GM19193 (cell line): ENCODE measurements around the gene ZFHX2.

Experiments used
- POLR2A ChIP-seq: IDR thresholded peaks from 4 replicates; pipeline ENCODE4 v1.6.1; 2011; ENCODE audit not compliant: insufficient read depth, insufficient read length; ENCODE audit errors: extremely low read depth

ZFHX2 gene

GRCh38 chr14:23486036-23486435, 65.5 kb downstream of the ZFHX2 start:
- TF ChIP-seq POLR2A, result no peak

DNA sequence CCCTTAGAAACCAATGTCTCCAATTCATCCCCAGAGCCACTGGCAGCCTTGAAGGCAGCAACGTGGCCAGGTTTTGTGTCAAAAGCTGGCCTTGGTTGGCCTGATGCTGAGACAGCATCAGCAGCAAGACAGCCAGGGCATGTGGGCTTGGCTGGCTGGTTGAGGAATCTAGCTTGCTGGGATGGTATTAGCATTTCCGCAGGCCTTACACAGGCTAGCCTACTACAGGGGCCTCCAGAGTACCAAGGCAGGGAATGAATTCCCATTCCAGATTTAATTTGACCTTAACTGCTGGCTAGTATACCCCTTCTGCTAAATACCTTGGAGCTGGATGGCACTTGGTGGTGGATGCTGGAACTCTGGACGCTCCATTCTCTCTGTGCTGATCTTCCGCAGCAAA, 66.2 kb downstream of the ZFHX2 start:
- no peak for TF ChIP-seq POLR2A

DNA sequence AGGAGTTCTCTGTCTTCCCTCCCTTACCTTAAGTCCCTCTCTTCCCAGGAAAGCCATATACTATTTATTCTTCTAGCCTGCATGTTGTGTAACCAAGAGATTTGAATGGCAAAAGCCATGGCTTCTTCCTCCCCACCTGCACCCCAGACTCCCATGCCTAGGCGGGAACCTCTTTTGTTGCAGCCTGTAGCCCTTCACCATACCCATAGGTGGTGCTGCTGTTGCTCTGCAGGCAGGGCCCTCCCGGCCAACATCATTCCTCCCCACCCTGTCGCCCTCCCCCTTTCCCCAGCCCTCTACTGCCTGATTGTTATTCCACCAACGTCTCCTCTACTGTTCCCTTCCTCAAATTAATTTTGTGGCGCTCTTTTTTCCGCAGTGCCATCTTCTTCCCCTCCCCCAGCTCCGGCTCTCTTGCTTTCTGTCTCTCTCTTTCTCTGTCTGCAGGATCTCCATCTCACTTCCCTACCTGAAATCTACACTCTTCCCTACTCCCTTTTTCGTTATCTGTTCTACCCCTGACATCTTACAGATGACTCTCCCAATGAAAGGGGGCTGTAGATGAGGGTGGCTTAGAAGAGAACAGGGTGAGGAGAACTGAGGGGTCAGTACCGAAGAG, 68.2 kb downstream of the ZFHX2 start:
- no peak for TF ChIP-seq POLR2A

GRCh38 chr14:23482823-23483148, 68.8 kb downstream of the ZFHX2 start:
- no peak for TF ChIP-seq POLR2A

DNA sequence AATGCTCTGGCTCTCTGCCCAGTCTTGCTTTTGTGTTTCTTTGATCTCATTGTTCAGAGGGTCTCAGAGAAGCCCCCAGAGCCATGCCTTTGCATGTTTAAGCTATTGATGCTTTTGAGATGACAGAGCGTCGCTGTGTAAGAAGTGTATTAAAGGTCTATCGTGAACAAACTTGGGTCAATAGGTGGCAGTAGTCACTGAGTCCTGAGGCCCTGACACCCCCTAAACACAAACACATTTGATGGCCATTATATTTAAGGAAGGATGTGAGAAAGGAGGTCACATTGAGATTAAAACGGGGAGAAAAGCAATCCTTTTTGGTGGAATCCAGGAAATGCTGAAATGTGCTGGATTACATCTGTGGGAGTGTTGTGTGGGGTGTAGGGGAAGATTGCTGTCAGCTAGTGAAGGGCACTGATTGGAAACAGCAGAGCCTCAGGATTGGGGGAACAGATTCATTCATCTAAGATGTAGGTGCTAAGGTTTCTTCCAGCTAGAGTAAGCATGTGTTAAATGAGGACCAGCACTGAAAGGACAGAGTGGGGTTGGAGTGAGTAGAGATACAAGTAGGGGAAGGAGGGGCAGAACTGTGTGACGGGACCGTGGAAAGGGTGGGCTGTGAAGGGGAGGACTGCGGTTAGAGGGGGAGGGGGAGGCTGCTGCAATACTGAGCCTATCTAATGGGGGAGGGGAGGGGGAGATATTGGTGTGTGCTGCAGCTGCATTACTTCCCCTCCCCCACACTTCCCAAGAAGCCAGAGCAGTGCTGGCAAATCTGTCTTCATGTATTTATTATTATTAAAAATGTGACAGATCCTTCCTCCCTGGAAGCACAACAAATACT, 69.4 kb downstream of the ZFHX2 start:
- TF ChIP-seq POLR2A, result no peak

- no peak for TF ChIP-seq POLR2A
These were observed 70.1 kb downstream of the ZFHX2 start for GRCh38 chr14:23481362-23481970.

DNA sequence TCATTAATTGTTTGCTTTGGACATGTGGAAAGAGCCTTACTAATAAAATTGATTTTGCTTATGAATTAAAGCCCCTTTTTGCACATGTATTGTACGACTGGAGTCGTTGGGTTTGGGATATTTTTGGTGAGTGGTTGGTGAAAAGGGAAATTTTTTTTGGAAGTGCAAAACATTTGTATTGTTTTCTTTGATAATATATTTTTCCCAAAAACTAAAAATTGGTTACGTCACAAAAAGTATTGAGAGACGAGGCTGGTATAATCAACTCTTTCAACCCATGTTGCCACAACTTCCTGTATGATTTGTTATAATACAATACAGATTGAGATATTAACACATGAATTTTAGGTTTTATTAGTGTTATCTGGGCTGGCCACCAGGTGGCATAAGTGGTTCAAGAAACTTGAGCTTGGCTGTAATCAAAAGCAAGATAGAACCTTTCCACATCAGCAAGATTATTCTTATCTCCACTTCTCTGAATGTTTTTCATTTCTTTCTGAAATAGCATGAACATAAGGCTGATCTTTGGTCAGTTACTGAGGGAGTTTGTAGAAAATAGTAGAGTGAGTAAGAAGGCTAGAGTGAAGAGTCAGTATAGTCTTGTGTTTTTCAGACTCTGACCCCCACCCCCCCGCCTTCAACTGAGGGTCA, 73.3 kb downstream of the ZFHX2 start:
- no peak for TF ChIP-seq POLR2A

DNA sequence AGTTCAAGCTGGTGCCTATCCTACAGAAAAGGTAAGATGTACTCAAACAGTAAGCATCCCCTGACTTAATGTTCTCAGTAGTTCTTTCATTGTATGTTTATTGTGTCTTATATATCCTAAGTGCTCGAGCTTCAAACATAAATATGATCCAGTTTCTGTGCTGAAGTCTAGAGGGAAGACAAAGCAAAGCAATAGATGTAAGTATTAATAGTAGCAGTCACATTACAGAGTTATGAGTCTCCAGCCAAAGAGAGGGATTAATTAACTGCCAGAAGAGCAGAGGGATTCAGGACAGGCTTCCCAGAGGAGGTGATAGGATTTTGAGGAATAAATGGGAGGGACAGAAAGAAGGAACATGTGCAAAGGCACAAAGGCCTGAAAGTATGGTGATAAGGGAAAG, 80.6 kb downstream of the ZFHX2 start:
- TF ChIP-seq POLR2A, result no peak
